H4 (cell line): ENCODE measurements around the gene RRM2. TPM values are rescaled to one million over a fixed set of nuclear protein-coding genes. Genes with fewer than 3 reads are reported as not detected.
"Not testable (repeated sequence)": the region's sequence is repeated elsewhere in the genome, so short reads cannot be mapped to it uniquely, and the experiment has no call there.

ENCODE experiments used
- DNase-seq: peaks from one replicate; pipeline ENCODE4 v3.0.0-alpha.2; 2015; ENCODE audit warnings: low spot score
- total RNA-seq: library from RNA; depleted of rRNA; stranded (reverse); fragments of >200 nt; shearing (Covaris generic); gene quantifications from 2 replicates; pipeline ENCODE4 v1.2.3, GENCODE V29; 2014

RRM2 gene
- total RNA-seq, 1 experiment from 2014 or later: 68.5 TPM

GRCh38 chr2:10132043-10132575 is 9.6 kb downstream of the RRM2 start:
- no peak for DNase-seq

- DNase-seq: no peak
These were observed 10.1 kb downstream of the RRM2 start for GRCh38 chr2:10132596-10132995.

- DNase-seq: no peak
These were observed 10.6 kb downstream of the RRM2 start for GRCh38 chr2:10132996-10133647.

- DNase-seq: peak; percentile 40
These were observed 13.0 kb downstream of the RRM2 start for GRCh38 chr2:10135296-10136089.

- DNase-seq: no peak
These were observed 13.8 kb downstream of the RRM2 start for GRCh38 chr2:10136101-10136934.

- no peak for DNase-seq
These were observed 14.7 kb downstream of the RRM2 start for GRCh38 chr2:10137053-10137843.

GRCh38 chr2:10139536-10139935 is 17.0 kb downstream of the RRM2 start:
- no peak for DNase-seq

- DNase-seq: no peak
These were observed 18.5 kb downstream of the RRM2 start for GRCh38 chr2:10140841-10141610.

GRCh38 chr2:10141736-10142639 is 19.4 kb downstream of the RRM2 start:
- DNase-seq: no peak

GRCh38 chr2:10142640-10142965 is 20.1 kb downstream of the RRM2 start:
- no peak for DNase-seq

GRCh38 chr2:10144771-10145518 is 22.4 kb downstream of the RRM2 start:
- DNase-seq: no peak

GRCh38 chr2:10145519-10146357 is 23.2 kb downstream of the RRM2 start:
- DNase-seq: no peak

GRCh38 chr2:10146366-10147005 is 23.9 kb downstream of the RRM2 start:
- DNase-seq: no peak

- DNase-seq: not testable (repeated sequence)
These were observed 24.6 kb downstream of the RRM2 start for GRCh38 chr2:10147050-10147660.

- DNase-seq: no peak
These were observed 25.7 kb downstream of the RRM2 start for GRCh38 chr2:10148268-10148667.

- no peak for DNase-seq
These were observed 27.1 kb downstream of the RRM2 start for GRCh38 chr2:10149635-10150034.

- no peak for DNase-seq
These were observed 27.9 kb downstream of the RRM2 start for GRCh38 chr2:10150436-10150835.
